Brain microvascular endothelial cell (primary cell): ENCODE measurements around the gene FOLR2.

Source experiments
- DNase-seq: peaks from one replicate; pipeline ENCODE4 v3.0.0-alpha.2; 2020
- H3K27ac ChIP-seq: fragments of 250-450 bp; sonication (Bioruptor Pico); 2 replicates; pipeline ENCODE4 v1.5.1; 2020; ENCODE audit warnings: mild to moderate bottlenecking, moderate library complexity
- H3K27me3 ChIP-seq: fragments of 250-450 bp; sonication (Bioruptor Pico); replicated peaks from 2 replicates; pipeline ENCODE4 v1.5.1; 2020; ENCODE audit warnings: mild to moderate bottlenecking
- H3K36me3 ChIP-seq: fragments of 250-450 bp; sonication (Bioruptor Pico); replicated peaks from 2 replicates; pipeline ENCODE4 v1.5.1; 2020; ENCODE audit warnings: mild to moderate bottlenecking
- H3K4me3 ChIP-seq: 2 replicates; pipeline ENCODE4 v1.5.1; 2011; ENCODE audit warnings: low read depth, mild to moderate bottlenecking, control low read depth, low read length, moderate library complexity
- in situ Hi-C: cut with HindIII; loops from 2 replicates; pipeline ENCODE4 v1.10.0; 2017; ENCODE audit warnings: low sequenced_read_pairs, low pct_ligation_motif_present
- TF ChIP-seq, protein P1 (sequence below): IDR thresholded peaks from 2 replicates; pipeline ENCODE4 v1.5.1; 2011; ENCODE audit warnings: low read depth, mild to moderate bottlenecking, moderate library complexity, low read length, control low read depth, inconsistent platforms; ENCODE audit errors: missing control alignments

FOLR2 gene

GRCh38 chr11:72242141-72242540 is 25.5 kb downstream of the FOLR2 start:
- H3K4me3 ChIP-seq: no peak overlapping the region
- peaks cover 12% of the 10 kb centered on the region for H3K36me3 ChIP-seq
- no peak overlapping the region for H3K27ac ChIP-seq
- in situ Hi-C loops: no loop called here
- DNase-seq: no peak
- TF ChIP-seq, protein P1, sequence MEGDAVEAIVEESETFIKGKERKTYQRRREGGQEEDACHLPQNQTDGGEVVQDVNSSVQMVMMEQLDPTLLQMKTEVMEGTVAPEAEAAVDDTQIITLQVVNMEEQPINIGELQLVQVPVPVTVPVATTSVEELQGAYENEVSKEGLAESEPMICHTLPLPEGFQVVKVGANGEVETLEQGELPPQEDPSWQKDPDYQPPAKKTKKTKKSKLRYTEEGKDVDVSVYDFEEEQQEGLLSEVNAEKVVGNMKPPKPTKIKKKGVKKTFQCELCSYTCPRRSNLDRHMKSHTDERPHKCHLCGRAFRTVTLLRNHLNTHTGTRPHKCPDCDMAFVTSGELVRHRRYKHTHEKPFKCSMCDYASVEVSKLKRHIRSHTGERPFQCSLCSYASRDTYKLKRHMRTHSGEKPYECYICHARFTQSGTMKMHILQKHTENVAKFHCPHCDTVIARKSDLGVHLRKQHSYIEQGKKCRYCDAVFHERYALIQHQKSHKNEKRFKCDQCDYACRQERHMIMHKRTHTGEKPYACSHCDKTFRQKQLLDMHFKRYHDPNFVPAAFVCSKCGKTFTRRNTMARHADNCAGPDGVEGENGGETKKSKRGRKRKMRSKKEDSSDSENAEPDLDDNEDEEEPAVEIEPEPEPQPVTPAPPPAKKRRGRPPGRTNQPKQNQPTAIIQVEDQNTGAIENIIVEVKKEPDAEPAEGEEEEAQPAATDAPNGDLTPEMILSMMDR: no peak
- peaks cover 60% of the 10 kb centered on the region for H3K27me3 ChIP-seq

GRCh38 chr11:72243173-72244059 is 26.8 kb downstream of the FOLR2 start:
- DNase-seq: no peak
- peaks cover 63% of the 10 kb centered on the region for H3K27me3 ChIP-seq
- no peak overlapping the region for H3K27ac ChIP-seq
- H3K4me3 ChIP-seq: no peak overlapping the region
- H3K36me3 ChIP-seq: peaks cover 2% of the 10 kb centered on the region
- TF ChIP-seq, protein P1: no peak
- in situ Hi-C loops: no loop called here

GRCh38 chr11:72244060-72244360 is 27.4 kb downstream of the FOLR2 start, which contains the start of gene PHOX2A:
PHOX2A (minus strand) TSS chr11:72244176; CDS start chr11:72244004, 172 bp downstream.
- TF ChIP-seq, protein P1: no peak
- no peak for DNase-seq
- Histone ChIP-seq H3K27ac (no peak within 1 kb of the TSS), H3K36me3 (no peaks in the 10 kb centered on the region), H3K4me3 (peak within 1 kb of the TSS; percentile 15), H3K27me3 (peaks cover 63% of the 10 kb centered on the region)
- in situ Hi-C loops: no loop called here

- no peak for DNase-seq
- in situ Hi-C loops: no loop called here
- Histone ChIP-seq H3K27me3 (peaks cover 63% of the 10 kb centered on the region), H3K27ac (no peak overlapping the region), H3K4me3 (peak overlapping the region; percentile 15), H3K36me3 (no peaks in the 10 kb centered on the region)
- TF ChIP-seq, protein P1: no peak
Observed at GRCh38 chr11:72244361-72245262, 28.0 kb downstream of the FOLR2 start.

GRCh38 chr11:72245263-72245816 is 28.7 kb downstream of the FOLR2 start:
- TF ChIP-seq, protein P1: no peak
- in situ Hi-C loops: no loop called here
- H3K36me3 ChIP-seq: no peaks in the 10 kb centered on the region
- H3K4me3 ChIP-seq: no peak overlapping the region
- H3K27ac ChIP-seq: no peak overlapping the region
- peaks cover 63% of the 10 kb centered on the region for H3K27me3 ChIP-seq
- DNase-seq: no peak
